Parathyroid adenoma (tissue), 2 donors: ENCODE results near the gene PEF1.
A peak's percentile ranks its signal among the peaks of the same experiment; 100 is the strongest.

Experiments
- H2AFZ ChIP-seq: fragments of 300-600 bp; sonication (generic); one replicate; pipeline ENCODE4 v1.7.0; 2017; ENCODE audit warnings: antibody characterized with exemption, mild to moderate bottlenecking
- H3K27ac ChIP-seq: fragments of 300-600 bp; sonication (generic); one replicate; pipeline ENCODE4 v1.7.0; 2017
- H3K27me3 ChIP-seq: fragments of 300-600 bp; sonication (generic); one replicate; pipeline ENCODE4 v1.7.0; 2017; ENCODE audit warnings: low read length; ENCODE audit not compliant: control insufficient read depth, insufficient read depth
- H3K36me3 ChIP-seq: fragments of 300-600 bp; sonication (generic); one replicate; pipeline ENCODE4 v1.7.0; 2017; ENCODE audit warnings: low read length; ENCODE audit not compliant: control insufficient read depth, insufficient read depth
- H3K4me1 ChIP-seq: fragments of 300-600 bp; sonication (generic); one replicate; pipeline ENCODE4 v1.7.0; 2017; ENCODE audit warnings: control low read depth
- H3K4me2 ChIP-seq: fragments of 300-600 bp; sonication (generic); one replicate; pipeline ENCODE4 v1.7.0; 2017; ENCODE audit warnings: low read length
- H3K4me3 ChIP-seq: fragments of 300-600 bp; sonication (generic); one replicate; pipeline ENCODE4 v1.7.0; 2017; ENCODE audit warnings: low read depth, low read length
- H3K79me2 ChIP-seq: fragments of 300-600 bp; sonication (generic); one replicate; pipeline ENCODE4 v1.7.0; 2017; ENCODE audit warnings: control low read depth
- H3K9ac ChIP-seq: fragments of 300-600 bp; sonication (generic); one replicate; pipeline ENCODE4 v1.7.0; 2017; ENCODE audit warnings: mild to moderate bottlenecking
- H3K9me3 ChIP-seq: fragments of 300-600 bp; sonication (generic); one replicate; pipeline ENCODE4 v1.7.0; 2017; ENCODE audit warnings: low read length; ENCODE audit not compliant: control insufficient read depth
- CTCF ChIP-seq: fragments of 300-600 bp; sonication (generic); IDR thresholded peaks from one replicate; pipeline ENCODE4 v1.7.0; 2017; ENCODE audit warnings: antibody characterized with exemption, mild to moderate bottlenecking
- donor health status: primary hyperparathyroidism.

PEF1 gene

DNA sequence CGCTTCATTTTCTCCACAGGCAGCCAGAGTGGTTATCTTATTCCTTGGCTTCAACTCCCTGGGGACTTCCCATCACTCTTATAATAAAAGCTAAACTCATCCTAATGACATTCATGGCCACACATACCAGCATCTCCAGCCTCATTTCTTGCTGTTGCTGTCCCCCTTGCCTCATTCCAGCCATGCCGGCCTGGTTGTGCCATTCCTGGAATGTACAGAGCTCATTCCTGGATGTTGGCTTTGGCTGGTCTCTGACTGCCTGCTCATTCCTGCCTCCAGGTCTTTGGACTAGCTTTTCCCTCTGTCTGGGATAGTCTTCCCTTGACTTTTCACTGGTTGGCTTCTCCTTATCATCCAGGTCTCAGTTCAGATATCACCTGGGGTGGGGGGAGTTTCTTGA lies 2.4 kb upstream of the PEF1 start:
- no peak overlapping the region for H3K27ac ChIP-seq
- no peaks in the 10 kb centered on the region for H3K27me3 ChIP-seq
- no peak for TF ChIP-seq CTCF
- no peaks in the 10 kb centered on the region for H3K9me3 ChIP-seq
- no peak overlapping the region for H3K9ac ChIP-seq
- peaks cover 14% of the 10 kb centered on the region for H3K4me1 ChIP-seq
- no peak overlapping the region for H2AFZ ChIP-seq
- H3K36me3 ChIP-seq: no peaks in the 10 kb centered on the region
- peaks cover 20% of the 10 kb centered on the region for H3K79me2 ChIP-seq
- H3K4me2 ChIP-seq: no peak overlapping the region
- H3K4me3 ChIP-seq: no peak overlapping the region

- H3K79me2 ChIP-seq: peaks cover 23% of the 10 kb centered on the region
These were observed 1.7 kb upstream of the PEF1 start for GRCh38 chr1:31646259-31646960.

DNA sequence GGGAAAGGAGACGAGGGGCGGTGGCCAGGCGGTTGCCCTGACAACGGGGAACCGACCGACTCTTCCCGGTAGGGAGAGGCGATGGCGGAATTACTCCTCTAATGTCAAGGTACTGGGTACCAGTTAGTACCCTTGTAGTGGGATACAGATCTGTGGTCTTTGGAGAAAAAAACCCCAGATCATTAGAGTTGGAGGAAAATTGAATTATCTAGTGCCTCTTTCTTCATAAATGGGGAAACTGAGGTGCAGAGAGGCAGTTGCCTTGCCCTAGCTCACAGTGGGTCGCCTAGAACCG lies 545 bp upstream of the PEF1 start:
- H3K9me3 ChIP-seq: no peaks in the 10 kb centered on the region
- peaks cover 27% of the 10 kb centered on the region for H3K79me2 ChIP-seq
- no peak for TF ChIP-seq CTCF
- H3K27me3 ChIP-seq: no peaks in the 10 kb centered on the region
- H3K4me3 ChIP-seq: peak overlapping the region; percentile 93
- peak overlapping the region; percentile 88 for H2AFZ ChIP-seq
- H3K27ac ChIP-seq: peak overlapping the region; percentile 84
- no peaks in the 10 kb centered on the region for H3K36me3 ChIP-seq
- no peak overlapping the region for H3K9ac ChIP-seq
- peaks cover 7% of the 10 kb centered on the region for H3K4me1 ChIP-seq
- H3K4me2 ChIP-seq: peak overlapping the region; percentile 89

More at GRCh38 chr1:31646259-31646960, 1.7 kb upstream of the PEF1 start:
- H3K4me1 ChIP-seq: peaks cover 14% of the 10 kb centered on the region
- no peak overlapping the region for H3K4me3 ChIP-seq
- H3K36me3 ChIP-seq: no peaks in the 10 kb centered on the region
- H2AFZ ChIP-seq: no peak overlapping the region
- H3K9ac ChIP-seq: no peak overlapping the region
- no peak for TF ChIP-seq CTCF
- no peaks in the 10 kb centered on the region for H3K9me3 ChIP-seq
- no peak overlapping the region for H3K4me2 ChIP-seq
- no peak overlapping the region for H3K27ac ChIP-seq
- no peaks in the 10 kb centered on the region for H3K27me3 ChIP-seq

DNA sequence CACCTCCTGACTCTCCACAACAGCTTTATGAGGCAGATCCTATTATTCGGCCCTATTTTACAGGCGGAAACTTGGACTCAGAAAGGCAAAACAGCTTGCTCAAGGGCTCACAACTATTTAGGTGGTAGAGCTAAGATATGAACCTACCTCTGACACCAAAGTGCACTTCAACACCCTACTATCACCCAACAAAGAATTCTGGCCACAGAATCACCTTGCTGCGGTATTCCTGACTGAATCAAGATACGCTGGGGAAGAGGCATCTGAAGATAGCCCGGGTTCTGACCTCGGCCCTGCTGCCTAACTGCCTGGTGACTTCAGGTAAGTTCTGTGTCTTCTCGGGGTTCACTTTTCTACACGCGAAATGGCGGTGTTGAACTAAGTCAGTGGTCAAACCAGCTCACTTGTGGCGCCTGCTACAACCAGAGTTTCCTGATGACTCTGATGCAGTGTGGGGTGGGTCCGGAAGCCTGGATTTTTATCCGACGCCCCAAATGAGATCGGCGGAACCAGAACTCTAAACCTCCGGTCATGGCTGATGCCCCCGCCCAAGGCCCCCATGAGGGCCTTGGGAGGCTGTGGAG lies 608 bp downstream of the PEF1 start:
- peaks cover 7% of the 10 kb centered on the region for H3K4me1 ChIP-seq
- peaks cover 30% of the 10 kb centered on the region for H3K79me2 ChIP-seq
- H3K27me3 ChIP-seq: no peaks in the 10 kb centered on the region
- peak overlapping the region; percentile 87 for H3K9ac ChIP-seq
- TF ChIP-seq CTCF: no peak
- peak overlapping the region; percentile 89 for H3K4me2 ChIP-seq
- H3K9me3 ChIP-seq: no peaks in the 10 kb centered on the region
- peak overlapping the region; percentile 88 for H2AFZ ChIP-seq
- peak overlapping the region; percentile 84 for H3K27ac ChIP-seq
- H3K4me3 ChIP-seq: peak overlapping the region; percentile 93
- no peaks in the 10 kb centered on the region for H3K36me3 ChIP-seq

DNA sequence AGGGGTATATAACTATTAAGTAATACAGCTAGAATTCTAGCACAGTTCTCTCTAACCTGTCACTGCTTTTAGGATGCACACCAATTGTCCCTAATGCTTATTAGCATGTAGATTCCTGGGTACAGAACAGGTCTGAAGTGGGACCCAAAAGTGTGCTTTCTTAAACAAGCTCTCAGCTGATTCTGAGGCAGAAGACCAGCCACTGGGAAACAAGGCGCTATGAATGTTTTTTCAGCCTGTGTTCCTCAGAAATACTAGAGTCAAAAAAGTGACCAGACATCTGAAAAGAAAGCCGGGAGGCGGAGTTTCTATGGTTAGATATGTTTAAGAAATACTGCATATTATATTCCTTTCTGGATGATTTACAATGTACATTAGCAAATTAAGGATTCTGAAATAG lies 1.8 kb downstream of the PEF1 start:
- H3K4me3 ChIP-seq: no peak overlapping the region
- peaks cover 33% of the 10 kb centered on the region for H3K79me2 ChIP-seq
- no peaks in the 10 kb centered on the region for H3K27me3 ChIP-seq
- H3K9ac ChIP-seq: no peak overlapping the region
- no peak for TF ChIP-seq CTCF
- peaks cover 7% of the 10 kb centered on the region for H3K4me1 ChIP-seq
- H2AFZ ChIP-seq: no peak overlapping the region
- H3K4me2 ChIP-seq: no peak overlapping the region
- H3K9me3 ChIP-seq: no peaks in the 10 kb centered on the region
- no peak overlapping the region for H3K27ac ChIP-seq
- H3K36me3 ChIP-seq: no peaks in the 10 kb centered on the region
